ENCODE measurements around the gene EPHA8. TPM values are rescaled to one million over a fixed set of nuclear protein-coding genes. Genes with fewer than 3 reads are reported as not detected.

Gene EPHA8
- total and polyA plus RNA-seq, 2 experiments from 2014 or later, result not detected

DNA sequence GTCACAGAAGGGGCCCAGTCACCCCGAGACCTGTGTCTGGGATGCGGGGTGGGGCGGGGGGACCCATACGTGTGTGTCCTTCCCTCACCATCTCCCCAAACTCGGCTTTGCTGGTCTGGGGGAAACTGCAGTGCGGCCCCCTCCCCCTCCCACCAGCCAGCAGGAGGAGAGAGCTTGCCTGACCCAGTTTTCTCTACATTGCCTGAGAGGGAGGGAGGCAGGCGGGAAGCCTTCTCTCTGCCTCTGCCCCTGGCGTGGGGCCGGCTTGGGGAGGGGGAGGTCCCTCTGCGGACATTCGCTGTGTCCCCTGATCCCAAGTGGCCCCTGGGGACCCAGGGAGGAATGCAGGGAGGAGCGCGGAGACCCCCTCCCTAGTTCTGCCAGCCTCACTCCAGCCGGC, 3.9 kb downstream of the EPHA8 start:
- Histone ChIP-seq H3K27me3 (replicated peaks; ENCODE audit: insufficient read depth) (peaks cover 51% of the 10 kb centered on the region), H3K36me3 (ENCODE audit: low read depth) (no peaks in the 10 kb centered on the region), H3K4me3 (no peak overlapping the region), H3K9ac (no peak overlapping the region), H3K79me2 (ENCODE audit: insufficient read depth) (no peaks in the 10 kb centered on the region), H3K9me2 (ENCODE audit: insufficient read depth) (no peaks in the 10 kb centered on the region), H3F3A (ENCODE audit: insufficient read depth) (no peaks in the 10 kb centered on the region), H3K27ac (no peak overlapping the region), H3K4me1 (ENCODE audit: insufficient read depth) (no peaks in the 10 kb centered on the region), H3K9me3 (ENCODE audit: low read depth) (no peaks in the 10 kb centered on the region), H2AFZ (no peak overlapping the region), H3K4me2 (ENCODE audit: unreplicated experiment) (no peak overlapping the region), H4K20me1 (ENCODE audit: insufficient read depth) (no peaks in the 10 kb centered on the region)
- DNase-seq, result no peak
- WGBS, 2 experiments (ENCODE audit: low coverage in 1 of 2, low lambda C conversion rate in 2 of 2, missing lambda C conversion rate in 2 of 2), result 45 to 50% methylated on average over 8 to 14 of the region's 14 CpGs
- in situ Hi-C loops (cut with MboI), result no loop called here
- TF ChIP-seq EZH2 (IDR thresholded peaks at IDR 0.05; ENCODE audit: insufficient read depth, poor library complexity, severe bottlenecking) (no peak), EZH2phosphoT487 (IDR thresholded peaks at IDR 0.05; ENCODE audit: insufficient read depth, low read depth) (no peak)

DNA sequence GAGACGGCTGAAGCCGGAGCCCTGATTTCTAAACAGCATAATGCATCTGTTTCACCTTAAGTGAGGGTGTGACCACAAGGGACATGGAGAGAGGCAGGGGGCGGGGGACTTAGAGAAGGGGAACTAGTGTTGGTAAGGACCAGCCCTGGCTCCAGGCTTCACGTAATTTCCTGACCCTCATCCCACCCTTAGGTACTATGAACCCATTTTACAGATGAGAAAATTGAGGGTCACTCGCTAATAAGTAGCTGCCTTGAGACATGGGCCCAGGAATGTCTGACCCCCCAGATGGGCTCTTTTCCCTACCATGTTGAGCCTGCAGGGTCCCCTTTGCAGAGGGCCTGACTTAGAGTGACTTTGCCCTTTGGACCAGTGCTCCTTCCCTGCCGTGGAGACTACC, 4.7 kb downstream of the EPHA8 start:
- Histone ChIP-seq H3K9ac (no peak overlapping the region), H3K36me3 (ENCODE audit: low read depth) (no peaks in the 10 kb centered on the region), H3K4me1 (ENCODE audit: insufficient read depth) (no peaks in the 10 kb centered on the region), H3K27me3 (replicated peaks; ENCODE audit: insufficient read depth) (peaks cover 51% of the 10 kb centered on the region), H3F3A (ENCODE audit: insufficient read depth) (no peaks in the 10 kb centered on the region), H3K27ac (no peak overlapping the region), H2AFZ (no peak overlapping the region), H3K9me3 (ENCODE audit: low read depth) (no peaks in the 10 kb centered on the region), H3K9me2 (ENCODE audit: insufficient read depth) (no peaks in the 10 kb centered on the region), H3K4me2 (ENCODE audit: unreplicated experiment) (no peak overlapping the region), H4K20me1 (ENCODE audit: insufficient read depth) (no peaks in the 10 kb centered on the region), H3K4me3 (no peak overlapping the region), H3K79me2 (ENCODE audit: insufficient read depth) (no peaks in the 10 kb centered on the region)
- WGBS, 2 experiments (ENCODE audit: low coverage in 1 of 2, low lambda C conversion rate in 2 of 2, missing lambda C conversion rate in 2 of 2), result 61 to 65% methylated on average over 6 of the region's 6 CpGs
- DNase-seq, result no peak
- in situ Hi-C loops (cut with MboI), result no loop called here
- TF ChIP-seq EZH2 (IDR thresholded peaks at IDR 0.05; ENCODE audit: insufficient read depth, poor library complexity, severe bottlenecking) (no peak), EZH2phosphoT487 (IDR thresholded peaks at IDR 0.05; ENCODE audit: insufficient read depth, low read depth) (no peak)

DNA sequence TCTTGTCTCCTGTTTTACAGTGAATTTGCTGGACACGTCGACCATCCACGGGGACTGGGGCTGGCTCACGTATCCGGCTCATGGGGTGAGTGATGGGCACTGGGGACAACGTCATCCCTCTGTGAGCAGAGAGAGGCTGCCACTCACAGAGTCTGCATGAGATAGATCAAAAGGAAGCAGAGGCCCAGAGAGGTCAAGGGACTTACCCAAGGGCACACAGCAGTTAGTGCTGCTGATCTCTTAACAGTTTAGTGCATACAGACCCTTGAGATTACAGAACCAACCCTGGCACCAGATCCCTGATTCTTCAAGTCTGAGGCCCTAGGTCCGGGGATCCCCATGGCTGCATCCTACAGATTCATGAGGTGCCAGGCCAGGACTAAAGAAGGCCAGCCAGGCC, 6.0 kb downstream of the EPHA8 start:
- no peak for DNase-seq
- Histone ChIP-seq H3K36me3 (ENCODE audit: low read depth) (no peaks in the 10 kb centered on the region), H3K27me3 (replicated peaks; ENCODE audit: insufficient read depth) (peaks cover 57% of the 10 kb centered on the region), H3K4me3 (no peak overlapping the region), H3K9ac (no peak overlapping the region), H3K9me3 (ENCODE audit: low read depth) (no peaks in the 10 kb centered on the region), H3K27ac (no peak overlapping the region), H4K20me1 (ENCODE audit: insufficient read depth) (no peaks in the 10 kb centered on the region), H2AFZ (no peak overlapping the region), H3K4me2 (ENCODE audit: unreplicated experiment) (no peak overlapping the region), H3F3A (ENCODE audit: insufficient read depth) (no peaks in the 10 kb centered on the region), H3K79me2 (ENCODE audit: insufficient read depth) (no peaks in the 10 kb centered on the region), H3K4me1 (ENCODE audit: insufficient read depth) (no peaks in the 10 kb centered on the region), H3K9me2 (ENCODE audit: insufficient read depth) (no peaks in the 10 kb centered on the region)
- in situ Hi-C loops (cut with MboI), result no loop called here
- TF ChIP-seq EZH2phosphoT487 (IDR thresholded peaks at IDR 0.05; ENCODE audit: insufficient read depth, low read depth) (no peak), EZH2 (IDR thresholded peaks at IDR 0.05; ENCODE audit: insufficient read depth, poor library complexity, severe bottlenecking) (no peak)
- 84 to 86% methylated on average over 7 of the region's 7 CpGs for WGBS, 2 experiments (ENCODE audit: low coverage in 1 of 2, low lambda C conversion rate in 2 of 2, missing lambda C conversion rate in 2 of 2)

DNA sequence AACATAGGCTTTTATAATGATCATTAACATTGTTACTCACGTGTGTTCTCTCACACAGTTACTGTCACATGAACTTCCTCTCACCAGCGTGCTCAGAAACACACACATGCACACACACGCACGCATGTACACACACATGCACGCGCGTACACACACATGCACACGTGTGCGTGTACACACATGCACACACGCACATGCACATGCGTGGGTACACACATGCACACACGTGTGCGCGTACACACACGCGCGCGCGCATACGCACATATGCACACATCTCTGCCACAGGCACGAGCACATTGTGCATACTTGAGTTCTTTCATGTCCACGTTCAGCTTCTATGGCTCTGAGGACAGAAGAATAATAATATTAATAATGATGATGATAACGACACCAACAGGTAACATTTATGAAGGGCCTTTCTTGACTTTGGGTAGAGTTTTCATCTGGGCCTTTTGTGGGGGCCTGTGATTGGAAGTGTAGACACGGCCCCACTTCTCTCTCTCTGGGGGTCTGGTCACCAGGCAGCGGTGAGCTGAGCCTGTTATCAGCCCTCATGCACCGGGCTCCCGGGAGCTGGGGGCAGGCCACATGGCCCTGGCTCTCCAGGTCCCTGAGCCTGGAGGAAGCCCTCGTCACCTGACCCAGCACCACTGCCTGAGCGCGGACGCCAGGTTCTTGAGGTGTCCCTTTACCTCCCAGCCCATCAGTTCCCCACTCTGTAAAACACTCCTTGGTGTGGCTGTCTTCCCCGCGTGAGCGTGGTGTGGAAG, 7.0 kb downstream of the EPHA8 start:
- no peak for DNase-seq
- no peaks in the 10 kb centered on the region for H3K9me3 ChIP-seq (ENCODE audit: low read depth)
- H3K79me2 ChIP-seq (ENCODE audit: insufficient read depth), result no peaks in the 10 kb centered on the region
- in situ Hi-C loops (cut with MboI), result no loop called here
- peaks cover 56% of the 10 kb centered on the region for H3K27me3 ChIP-seq (replicated peaks; ENCODE audit: insufficient read depth)
- WGBS, 2 experiments (ENCODE audit: low coverage in 1 of 2, low lambda C conversion rate in 2 of 2, missing lambda C conversion rate in 2 of 2), result 78% methylated on average over 33 to 34 of the region's 34 CpGs
- H2AFZ ChIP-seq, result no peak overlapping the region
- no peak overlapping the region for H3K27ac ChIP-seq
- no peak overlapping the region for H3K4me2 ChIP-seq (ENCODE audit: unreplicated experiment)
- H3K9me2 ChIP-seq (ENCODE audit: insufficient read depth), result no peaks in the 10 kb centered on the region
- TF ChIP-seq EZH2phosphoT487 (IDR thresholded peaks at IDR 0.05; ENCODE audit: insufficient read depth, low read depth) (no peak), EZH2 (IDR thresholded peaks at IDR 0.05; ENCODE audit: insufficient read depth, poor library complexity, severe bottlenecking) (no peak)
- no peaks in the 10 kb centered on the region for H3K36me3 ChIP-seq (ENCODE audit: low read depth)
- H3K4me1 ChIP-seq (ENCODE audit: insufficient read depth), result no peaks in the 10 kb centered on the region
- H4K20me1 ChIP-seq (ENCODE audit: insufficient read depth), result no peaks in the 10 kb centered on the region
- H3F3A ChIP-seq (ENCODE audit: insufficient read depth), result no peaks in the 10 kb centered on the region
- no peak overlapping the region for H3K9ac ChIP-seq
- no peak overlapping the region for H3K4me3 ChIP-seq

Data from GM23248 (cell line).